Measurements from ENCODE around the gene MICAL2.

The MICAL2 gene

DNA sequence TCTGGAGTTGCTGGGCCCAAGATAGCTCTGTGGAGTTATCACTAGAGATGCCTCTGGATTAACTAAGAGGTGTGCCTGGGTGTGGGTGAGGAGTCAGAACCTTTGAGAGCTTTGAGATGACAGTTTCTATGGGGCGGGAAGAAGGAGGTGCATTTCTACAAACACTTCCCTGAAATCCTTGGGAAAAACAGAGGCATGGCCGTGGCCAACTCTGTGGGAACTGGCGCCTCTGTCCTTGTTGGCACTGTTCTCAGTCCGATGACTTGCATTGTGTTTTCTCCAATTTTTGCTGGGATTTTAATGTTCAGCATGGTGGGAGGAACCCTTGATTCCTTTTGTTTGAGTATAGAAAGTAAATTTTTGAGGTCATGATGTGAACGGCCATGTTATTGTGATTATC lies 151.2 kb downstream of the MICAL2 start:
- no peak for FAIRE-seq
- no peak for DNase-seq (ENCODE audit: insufficient read length, low spot score)

DNA sequence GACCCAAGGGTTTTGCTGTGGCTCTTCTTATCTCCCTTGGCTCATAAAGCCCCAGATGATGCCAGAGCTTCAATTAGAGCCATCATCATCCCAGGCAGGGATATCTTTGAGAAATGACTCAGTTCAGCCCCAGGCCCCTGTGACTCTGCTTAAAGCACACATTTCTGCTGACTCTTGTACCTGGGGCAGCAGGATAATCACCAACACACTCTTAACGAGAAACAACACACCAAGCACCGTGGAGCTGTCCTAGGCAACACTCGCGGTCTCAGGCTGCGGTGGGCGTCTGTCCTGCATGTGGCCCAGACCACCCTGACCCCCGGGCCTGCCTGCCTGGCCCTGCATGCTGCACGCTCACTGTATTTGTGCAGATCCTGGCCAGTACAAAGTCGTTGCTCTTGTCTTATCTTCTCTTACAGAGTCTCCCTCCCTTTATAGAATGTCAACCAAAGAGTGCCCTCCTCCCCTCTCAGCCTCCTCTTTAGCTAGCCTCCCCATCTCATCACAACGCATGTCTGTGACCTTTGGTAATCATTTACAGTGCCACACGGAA lies 152.8 kb downstream of the MICAL2 start:
- FAIRE-seq, result no peak
- no peak for DNase-seq (ENCODE audit: insufficient read length, low spot score)

DNA sequence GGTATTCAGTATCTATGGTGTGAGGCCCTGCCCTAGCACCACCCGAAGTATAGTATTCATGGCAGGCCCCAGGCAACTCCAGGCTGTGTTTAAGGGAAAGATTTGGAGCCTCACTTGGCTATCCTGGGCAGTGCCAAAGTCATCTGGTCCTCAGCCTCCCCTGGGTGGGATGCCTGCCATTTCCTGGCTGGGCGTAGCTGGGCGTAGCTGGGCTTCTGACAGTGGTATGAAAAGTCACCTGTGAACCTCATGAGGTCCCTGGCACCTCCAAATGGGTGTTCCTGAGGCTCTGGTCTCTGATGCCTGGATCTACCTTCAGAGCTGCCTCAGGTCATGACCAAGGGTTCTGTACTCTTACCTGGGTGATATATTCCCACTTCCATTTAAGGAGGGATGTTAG lies 154.0 kb downstream of the MICAL2 start:
- DNase-seq (ENCODE audit: insufficient read length, low spot score) (no peak), FAIRE-seq (no peak)

- no peak for DNase-seq (ENCODE audit: insufficient read length, low spot score)
- FAIRE-seq, result no peak
Measured at GRCh38 chr11:12266132-12266531, 155.7 kb downstream of the MICAL2 start.

- DNase-seq (ENCODE audit: insufficient read length, low spot score), result no peak
- no peak for FAIRE-seq
Measured at GRCh38 chr11:12266943-12267342, 156.6 kb downstream of the MICAL2 start.

GRCh38 chr11:12267921-12268320 lies 157.5 kb downstream of the MICAL2 start:
- no peak for FAIRE-seq
- DNase-seq (ENCODE audit: insufficient read length, low spot score), result no peak

- DNase-seq (ENCODE audit: insufficient read length, low spot score), result peak; percentile 68
- FAIRE-seq, result no peak
Measured at GRCh38 chr11:12269104-12269441, 158.7 kb downstream of the MICAL2 start.

DNA sequence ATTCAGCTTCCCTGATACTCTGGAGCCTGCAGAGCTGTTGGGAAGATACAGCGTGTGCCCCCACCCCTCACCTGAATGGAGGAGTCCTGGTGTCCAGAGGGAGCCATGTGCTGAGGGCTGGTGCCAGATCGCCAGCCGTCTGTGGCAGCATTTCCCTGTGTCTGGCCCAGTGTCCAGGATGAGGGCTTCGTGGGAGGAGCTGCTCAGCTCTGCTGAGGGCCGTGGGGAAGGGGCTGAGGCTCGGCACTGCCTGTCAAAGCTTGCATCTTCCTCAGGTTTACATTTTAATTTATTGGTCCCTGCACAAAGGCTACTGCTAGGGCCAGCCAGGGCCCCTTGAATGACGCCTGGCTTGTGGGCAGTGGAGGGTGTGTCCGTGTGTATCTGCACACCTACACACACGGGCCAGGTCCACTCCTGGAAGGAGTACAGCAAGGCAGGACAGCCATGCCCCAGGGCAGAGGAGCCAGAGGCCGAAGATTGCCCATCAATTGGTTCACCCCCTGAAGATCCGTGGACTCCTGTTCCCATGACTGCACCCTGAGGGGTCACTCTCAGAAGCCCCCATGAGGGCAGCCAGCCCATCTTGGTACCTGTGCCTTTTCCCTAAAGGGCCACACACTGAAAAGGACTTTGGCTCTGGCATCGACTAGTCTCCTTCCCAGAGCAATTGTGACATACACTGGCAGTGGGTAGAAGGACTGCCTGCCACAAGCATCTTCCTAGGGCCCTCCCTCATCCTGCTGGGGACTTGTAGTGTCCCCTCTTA lies 159.2 kb downstream of the MICAL2 start:
- no peak for DNase-seq (ENCODE audit: insufficient read length, low spot score)
- no peak for FAIRE-seq

DNA sequence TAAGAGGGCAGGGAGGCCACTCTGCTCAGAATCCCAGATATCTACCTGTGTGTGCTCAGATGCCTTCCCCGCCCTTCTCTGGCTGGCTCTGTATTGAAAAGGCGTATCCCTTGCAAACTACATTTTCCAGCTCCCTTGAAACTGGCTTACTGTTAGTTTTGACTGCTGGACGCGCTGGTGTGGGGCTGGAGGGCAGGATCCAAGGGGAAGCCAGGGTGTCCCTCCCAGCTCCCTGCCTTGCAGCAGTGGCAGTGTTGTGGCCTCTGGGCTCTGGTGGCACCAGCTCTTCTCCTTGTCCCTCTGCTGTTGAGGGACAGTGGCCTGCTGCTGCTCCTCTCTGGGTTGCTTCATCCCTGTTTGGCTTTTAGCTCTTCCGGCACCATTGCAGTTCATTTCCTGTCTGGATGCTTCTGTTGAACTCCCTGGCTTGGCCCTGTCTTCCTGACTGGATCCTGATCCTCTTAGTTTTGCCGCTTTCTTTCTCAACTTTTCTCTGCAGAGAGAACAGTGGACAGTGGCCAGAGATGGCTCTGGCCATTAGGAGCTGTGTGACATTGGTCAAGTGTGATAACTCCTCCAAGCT lies 159.9 kb downstream of the MICAL2 start:
- FAIRE-seq (no peak), DNase-seq (ENCODE audit: insufficient read length, low spot score) (no peak)

DNA sequence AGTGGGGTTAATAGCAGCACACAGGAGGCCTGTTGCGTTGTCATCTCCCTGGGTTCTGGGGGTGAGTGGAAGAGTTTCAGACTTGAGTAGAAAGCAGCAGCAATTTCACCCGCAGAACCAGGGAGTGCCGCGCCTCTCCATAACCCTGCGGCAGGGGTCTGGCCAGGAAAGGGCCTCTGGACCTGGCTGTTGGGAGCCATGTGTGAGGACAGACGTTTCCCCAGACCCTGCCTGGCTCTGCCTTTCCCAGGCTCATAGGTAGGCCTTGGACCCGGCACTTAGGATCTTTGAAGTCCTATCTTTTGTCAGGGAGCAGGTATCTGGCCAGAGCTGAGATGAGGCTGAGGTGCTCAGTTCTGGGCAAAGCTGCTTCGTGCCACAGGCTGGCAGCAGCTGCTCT lies 160.4 kb downstream of the MICAL2 start:
- DNase-seq (ENCODE audit: insufficient read length, low spot score), result no peak
- FAIRE-seq, result no peak

- DNase-seq (ENCODE audit: insufficient read length, low spot score) (no peak), FAIRE-seq (no peak)
Measured at GRCh38 chr11:12271241-12271640, 160.9 kb downstream of the MICAL2 start.

GRCh38 chr11:12271826-12272366 lies 161.5 kb downstream of the MICAL2 start:
- no peak for FAIRE-seq
- no peak for DNase-seq (ENCODE audit: insufficient read length, low spot score)

DNA sequence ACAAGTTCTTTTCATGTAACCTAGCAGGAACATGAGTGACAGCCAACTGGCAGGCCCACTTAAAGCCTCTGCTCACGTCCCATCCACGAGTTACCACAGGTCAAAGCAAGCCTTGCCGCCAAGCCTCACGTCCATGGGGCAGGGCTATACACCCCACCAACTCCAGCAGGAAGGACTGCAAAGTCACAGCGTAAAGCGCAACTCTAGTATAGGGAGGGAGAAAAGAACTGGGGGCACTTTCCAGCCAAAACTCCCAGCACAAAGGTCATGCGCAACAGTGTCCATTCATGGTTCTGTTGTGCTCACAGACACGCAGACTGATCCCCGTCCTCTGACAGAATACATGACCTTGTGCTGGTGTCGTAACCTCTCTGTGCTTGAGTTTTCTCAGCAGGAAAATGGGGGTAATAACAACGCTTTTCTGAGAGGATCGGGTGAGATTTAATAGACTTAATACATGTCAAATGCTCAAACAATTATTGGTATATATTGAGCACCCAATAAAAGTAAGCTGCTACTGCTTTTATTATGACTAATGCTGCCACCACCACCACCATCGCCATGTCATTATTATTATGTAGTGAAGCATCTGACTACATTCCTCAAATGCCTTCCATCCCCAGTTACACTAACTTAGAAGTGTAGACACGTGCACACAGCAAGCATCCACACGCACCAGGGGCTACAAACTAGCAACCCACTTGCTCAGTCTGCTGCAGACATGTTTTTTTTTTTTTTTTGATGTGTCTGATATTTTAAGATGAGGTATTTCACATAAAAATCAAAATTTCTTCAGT lies 162.6 kb downstream of the MICAL2 start:
- peak; percentile 54 for FAIRE-seq
- peak; percentile 57 for DNase-seq (ENCODE audit: insufficient read length, low spot score)

GRCh38 chr11:12273618-12273995 lies 163.2 kb downstream of the MICAL2 start:
- DNase-seq (ENCODE audit: insufficient read length, low spot score), result no peak
- no peak for FAIRE-seq

- no peak for FAIRE-seq
- DNase-seq (ENCODE audit: insufficient read length, low spot score), result no peak
Measured at GRCh38 chr11:12274056-12274455, 163.7 kb downstream of the MICAL2 start.

DNA sequence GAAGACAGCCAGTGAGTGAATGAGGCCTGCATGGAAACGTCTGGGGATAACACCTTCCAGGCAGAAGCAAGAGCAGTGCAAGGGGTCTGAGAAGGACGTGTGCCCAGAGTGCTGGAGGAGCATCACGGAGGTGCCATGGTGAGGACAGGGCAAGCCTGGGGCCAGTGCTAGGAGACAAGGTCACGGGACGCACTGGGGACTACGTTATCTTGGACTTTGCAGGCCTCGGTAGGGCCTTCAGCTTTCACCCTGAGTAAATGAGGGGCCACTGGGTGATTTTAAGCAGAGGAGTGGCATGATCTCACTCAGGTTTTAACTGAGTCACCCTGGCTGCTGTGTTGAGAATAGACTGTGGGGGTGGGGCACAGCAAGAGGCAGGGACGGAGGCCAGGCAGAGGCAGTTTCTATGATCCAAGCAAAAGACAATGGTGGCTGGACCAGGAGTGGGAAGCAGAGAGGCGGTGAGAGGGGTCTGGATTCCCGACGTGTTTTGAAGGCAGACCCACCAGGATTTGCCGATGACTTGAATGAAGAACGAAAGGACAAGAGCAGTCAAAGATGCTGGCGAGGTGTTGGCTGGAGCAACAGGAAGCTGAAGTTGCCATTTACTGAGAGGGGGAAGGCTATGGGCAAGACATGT lies 164.3 kb downstream of the MICAL2 start:
- DNase-seq (ENCODE audit: insufficient read length, low spot score) (no peak), FAIRE-seq (no peak)

- no peak for DNase-seq (ENCODE audit: insufficient read length, low spot score)
- FAIRE-seq, result no peak
Measured at GRCh38 chr11:12275818-12276217, 165.4 kb downstream of the MICAL2 start.

DNA sequence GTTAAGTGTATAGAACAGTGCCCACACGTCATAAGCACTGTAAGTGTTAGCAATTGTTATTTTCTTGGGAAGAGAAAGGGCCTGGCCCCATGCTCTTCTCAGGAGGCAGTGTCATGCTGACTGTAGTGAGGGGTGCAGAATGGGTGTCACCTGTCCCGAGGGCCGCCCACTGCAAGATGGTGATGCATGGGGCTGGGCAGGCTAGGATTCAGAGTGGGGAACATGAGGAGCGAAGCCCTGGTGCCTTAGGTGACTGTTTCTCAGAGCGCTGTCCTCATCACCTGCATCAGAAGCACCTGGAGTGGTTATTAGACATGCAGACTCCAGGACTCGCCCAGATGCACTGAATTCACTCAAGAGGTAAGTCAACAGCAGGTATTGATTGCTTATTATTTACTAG lies 166.0 kb downstream of the MICAL2 start:
- no peak for FAIRE-seq
- DNase-seq (ENCODE audit: insufficient read length, low spot score), result no peak

GRCh38 chr11:12276831-12277475 lies 166.6 kb downstream of the MICAL2 start:
- DNase-seq (ENCODE audit: insufficient read length, low spot score), result no peak

More at GRCh38 chr11:12276831-12277475, 166.6 kb downstream of the MICAL2 start:
- FAIRE-seq, result no peak

All from HTR-8/SVneo (cell line).